NT2/D1 (cell line): ENCODE data around the gene FBXO17.

Experiments used
- SUZ12 ChIP-seq: IDR thresholded peaks from 2 replicates; pipeline ENCODE4 v1.6.1; 2011; ENCODE audit not compliant: insufficient read length, insufficient read depth; ENCODE audit errors: extremely low read depth
- YY1 ChIP-seq: IDR thresholded peaks from 2 replicates; pipeline ENCODE4 v1.6.1; 2011; ENCODE audit not compliant: insufficient read length, insufficient read depth
- ZNF274 ChIP-seq: IDR thresholded peaks from 2 replicates; pipeline ENCODE4 v1.6.1; 2011; ENCODE audit warnings: mild to moderate bottlenecking, low read depth, low read length

GRCh38 chr19:38905620-38906019 lies 69.9 kb downstream of the FBXO17 start:
- TF ChIP-seq ZNF274 (no peak), SUZ12 (no peak), YY1 (no peak)
